GM12874 (cell line): ENCODE results near the gene ARHGEF2.

Experiments
- TF ChIP-seq, protein P1 (sequence below): IDR thresholded peaks from 2 replicates; pipeline ENCODE4 v1.5.1; 2011; ENCODE audit warnings: low read depth, mild to moderate bottlenecking, control low read depth, low read length, moderate library complexity; ENCODE audit not compliant: insufficient read depth

Gene ARHGEF2

GRCh38 chr1:155909894-155910293 is 68.5 kb downstream of the ARHGEF2 start:
- TF ChIP-seq, protein P1, sequence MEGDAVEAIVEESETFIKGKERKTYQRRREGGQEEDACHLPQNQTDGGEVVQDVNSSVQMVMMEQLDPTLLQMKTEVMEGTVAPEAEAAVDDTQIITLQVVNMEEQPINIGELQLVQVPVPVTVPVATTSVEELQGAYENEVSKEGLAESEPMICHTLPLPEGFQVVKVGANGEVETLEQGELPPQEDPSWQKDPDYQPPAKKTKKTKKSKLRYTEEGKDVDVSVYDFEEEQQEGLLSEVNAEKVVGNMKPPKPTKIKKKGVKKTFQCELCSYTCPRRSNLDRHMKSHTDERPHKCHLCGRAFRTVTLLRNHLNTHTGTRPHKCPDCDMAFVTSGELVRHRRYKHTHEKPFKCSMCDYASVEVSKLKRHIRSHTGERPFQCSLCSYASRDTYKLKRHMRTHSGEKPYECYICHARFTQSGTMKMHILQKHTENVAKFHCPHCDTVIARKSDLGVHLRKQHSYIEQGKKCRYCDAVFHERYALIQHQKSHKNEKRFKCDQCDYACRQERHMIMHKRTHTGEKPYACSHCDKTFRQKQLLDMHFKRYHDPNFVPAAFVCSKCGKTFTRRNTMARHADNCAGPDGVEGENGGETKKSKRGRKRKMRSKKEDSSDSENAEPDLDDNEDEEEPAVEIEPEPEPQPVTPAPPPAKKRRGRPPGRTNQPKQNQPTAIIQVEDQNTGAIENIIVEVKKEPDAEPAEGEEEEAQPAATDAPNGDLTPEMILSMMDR, result no peak

- TF ChIP-seq, protein P1, result no peak
Measured at GRCh38 chr1:155904261-155904660, 74.1 kb downstream of the ARHGEF2 start.

DNA sequence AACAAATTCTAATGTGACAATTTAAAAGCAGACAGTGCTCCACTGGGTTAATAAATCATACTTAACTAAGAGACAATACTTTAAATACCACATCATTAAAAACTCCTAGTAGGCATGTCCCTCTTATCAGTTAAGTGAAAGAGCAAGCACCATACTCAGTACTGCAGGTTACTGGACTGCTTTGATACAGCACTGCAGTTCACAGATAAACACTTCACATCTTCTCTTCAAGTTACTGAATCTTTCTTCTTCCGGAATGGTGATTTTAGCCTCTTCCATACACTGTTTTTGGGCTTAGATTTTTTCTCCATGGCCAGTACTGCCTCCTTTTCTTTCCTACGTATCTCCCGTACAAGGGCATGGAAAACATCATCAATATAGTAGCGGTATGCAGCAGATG is 78.2 kb downstream of the ARHGEF2 start:
- TF ChIP-seq, protein P1, result no peak

DNA sequence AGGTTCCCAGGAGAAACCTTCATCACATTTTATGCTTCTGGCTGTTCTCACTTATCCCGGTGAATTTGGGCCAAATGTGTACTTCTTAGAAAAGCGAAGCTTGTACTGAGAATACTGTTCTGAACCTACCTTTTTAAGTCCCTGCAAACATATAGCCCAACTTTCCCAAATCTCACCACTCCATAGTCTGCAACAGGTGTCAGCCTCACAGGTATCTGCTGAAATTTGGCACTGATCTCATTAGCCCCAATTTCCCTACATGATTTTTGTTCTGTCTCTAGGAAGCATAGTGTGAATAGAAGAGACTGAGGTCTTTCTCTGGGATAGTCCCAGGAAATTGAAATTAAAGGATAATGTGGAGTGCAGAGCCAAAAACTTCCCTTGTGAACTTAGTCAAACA is 78.7 kb downstream of the ARHGEF2 start:
- TF ChIP-seq, protein P1, result no peak

- TF ChIP-seq, protein P1, result no peak
Measured at GRCh38 chr1:155898888-155899287, 79.5 kb downstream of the ARHGEF2 start.

DNA sequence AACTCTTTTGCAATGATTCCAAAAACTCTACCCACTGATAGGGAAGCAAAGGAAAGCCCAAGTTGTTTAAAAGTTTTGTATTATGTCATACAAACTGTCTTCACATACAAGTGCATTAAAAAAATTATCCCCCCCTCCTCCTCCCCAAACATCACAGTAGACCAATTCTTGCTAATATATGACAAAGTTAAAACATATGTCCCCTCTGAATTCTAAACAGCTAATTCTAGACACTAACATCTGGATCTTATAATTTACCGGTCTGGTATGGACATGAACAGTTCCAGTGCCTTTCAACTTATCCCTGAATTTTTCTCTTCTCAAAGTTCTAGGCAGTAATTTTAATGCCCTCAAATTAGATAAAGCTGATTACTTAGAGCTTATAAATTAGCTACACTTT is 80.6 kb downstream of the ARHGEF2 start:
- TF ChIP-seq, protein P1, result no peak
